HG03520 (cell line): ENCODE measurements around the gene HS3ST3B1.

Experiments
- ATAC-seq: cut with Tn5 transposase; IDR thresholded peaks from one replicate; pipeline ENCODE4 v1.9.1; 2021; ENCODE audit warnings: mild to moderate bottlenecking, moderate library complexity; ENCODE audit not compliant: unreplicated experiment

HS3ST3B1 gene

DNA sequence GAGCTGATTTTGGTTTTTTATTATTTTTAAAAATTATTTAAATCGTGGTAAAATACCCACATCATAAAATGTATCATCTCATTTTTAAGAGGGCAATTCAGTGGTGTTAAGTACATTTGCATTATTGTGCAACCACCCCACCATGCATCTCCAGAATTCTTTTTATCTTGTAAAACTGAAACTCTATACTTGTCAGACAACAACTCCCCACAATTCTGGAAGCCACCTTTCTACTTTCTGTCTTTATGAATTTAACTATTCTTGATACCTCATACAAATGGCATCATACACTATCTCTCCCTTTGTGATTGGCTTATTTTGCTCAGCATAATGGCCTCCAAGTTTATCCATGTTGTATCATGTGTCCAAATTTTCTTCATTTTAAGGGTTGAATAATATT lies 97.9 kb downstream of the HS3ST3B1 start:
- ATAC-seq = no peak
